Peyer's patch (tissue), 4 donors: ENCODE results near the gene WNT8A. TPM values are rescaled to one million over a fixed set of nuclear protein-coding genes. Genes with fewer than 3 reads are reported as not detected.

Experiments
- DNase-seq, 3 donors: peaks; one replicate each; pipeline ENCODE4 v3.0.0-alpha.2; 2017 to 2019
- H3K27ac ChIP-seq, 4 donors: fragments of 200-600 bp; sonication (generic); one replicate each; pipeline ENCODE4 v1.5.1; 2016 to 2019
- H3K27me3 ChIP-seq, 2 donors: fragments of 200-600 bp; sonication (generic); one replicate each; pipeline ENCODE4 v1.5.1; 2019
- H3K36me3 ChIP-seq, 3 donors: fragments of 200-600 bp; sonication (generic); one replicate each; pipeline ENCODE4 v1.5.1; 2016 to 2019
- H3K4me1 ChIP-seq, 4 donors: fragments of 200-600 bp; sonication (generic); one replicate each; pipeline ENCODE4 v1.5.1; 2016 to 2019
- H3K4me3 ChIP-seq, 4 donors: fragments of 200-600 bp; sonication (generic); 1 replicate in 3 of 4; 2 replicates in 1 of 4; pipeline ENCODE4 v1.5.1; 2016 to 2019; ENCODE audit warnings: mild to moderate bottlenecking in 1 of 4
- H3K9me3 ChIP-seq, 4 donors: fragments of 200-600 bp; sonication (generic); one replicate each; pipeline ENCODE4 v1.5.1; 2016 to 2019; ENCODE audit warnings: mild to moderate bottlenecking in 1 of 4
- CTCF ChIP-seq, 6 experiments: fragments of 450-650 bp in 4 of 6; fragments of 200-600 bp in 2 of 6; sonication (generic) in 1 of 6; IDR thresholded peaks; one replicate each; pipeline ENCODE4 v1.5.1; 2017 to 2019; ENCODE audit warnings: antibody characterized with exemption in 6 of 6, mild to moderate bottlenecking in 3 of 6, moderate library complexity in 1 of 6
- POLR2A ChIP-seq, 2 donors: fragments of 450-650 bp; IDR thresholded peaks; one replicate each; pipeline ENCODE4 v1.5.1; 2017; ENCODE audit warnings: antibody characterized with exemption in 2 of 2, mild to moderate bottlenecking in 2 of 2, moderate library complexity in 2 of 2
- total RNA-seq, 4 donors: library from RNA; depleted of rRNA; stranded (reverse); fragments of >200 nt; gene quantifications; one replicate each; pipeline ENCODE4 v1.1.0, GENCODE V29; 2016

Gene WNT8A
- total RNA-seq, 4 donors from 2014 or later = not detected

- H3K9me3 ChIP-seq = no peaks in the 10 kb centered on the region
- no peaks in the 10 kb centered on the region for H3K27me3 ChIP-seq
- H3K4me3 ChIP-seq = no peak overlapping the region
- DNase-seq = no peak
- no peak for TF ChIP-seq CTCF (IDR thresholded peaks at IDR 0.05)
- no peak for TF ChIP-seq POLR2A (IDR thresholded peaks at IDR 0.05)
- no peak overlapping the region for H3K27ac ChIP-seq
- H3K36me3 ChIP-seq = no peaks in the 10 kb centered on the region
- no peaks in the 10 kb centered on the region for H3K4me1 ChIP-seq
Measured at GRCh38 chr5:138115254-138115653, 31.4 kb downstream of the WNT8A start.

GRCh38 chr5:138128334-138128733 is 44.5 kb downstream of the WNT8A start:
- Histone ChIP-seq H3K4me1 (no peaks in the 10 kb centered on the region), H3K9me3 (no peaks in the 10 kb centered on the region), H3K27me3 (no peaks in the 10 kb centered on the region), H3K4me3 (no peak overlapping the region), H3K27ac (no peak overlapping the region), H3K36me3 (no peaks in the 10 kb centered on the region)
- TF ChIP-seq CTCF (IDR thresholded peaks at IDR 0.05) (no peak), POLR2A (IDR thresholded peaks at IDR 0.05) (no peak)
- no peak for DNase-seq

- no peaks in the 10 kb centered on the region for H3K27me3 ChIP-seq
- no peaks in the 10 kb centered on the region for H3K4me1 ChIP-seq
- no peaks in the 10 kb centered on the region for H3K36me3 ChIP-seq
- no peak overlapping the region for H3K27ac ChIP-seq
- no peaks in the 10 kb centered on the region for H3K9me3 ChIP-seq
- no peak for TF ChIP-seq POLR2A (IDR thresholded peaks at IDR 0.05)
- no peak for TF ChIP-seq CTCF (IDR thresholded peaks at IDR 0.05)
- no peak overlapping the region for H3K4me3 ChIP-seq
- no peak for DNase-seq
Measured at GRCh38 chr5:138129347-138129746, 45.5 kb downstream of the WNT8A start.

- H3K27me3 ChIP-seq = no peaks in the 10 kb centered on the region
- TF ChIP-seq POLR2A (IDR thresholded peaks at IDR 0.05) = no peak
- TF ChIP-seq CTCF (IDR thresholded peaks at IDR 0.05) = no peak
- H3K4me3 ChIP-seq = peak overlapping the region in 1 of 4 donors; percentile 26
- no peaks in the 10 kb centered on the region for H3K9me3 ChIP-seq
- no peaks in the 10 kb centered on the region for H3K4me1 ChIP-seq
- DNase-seq = no peak
- no peaks in the 10 kb centered on the region for H3K36me3 ChIP-seq
- no peak overlapping the region for H3K27ac ChIP-seq
Measured at GRCh38 chr5:138132543-138132942, 48.7 kb downstream of the WNT8A start.

- Histone ChIP-seq H3K9me3 (no peaks in the 10 kb centered on the region), H3K27me3 (no peaks in the 10 kb centered on the region), H3K27ac (no peak within 1 kb of the TSS), H3K4me1 (peaks cover 0 to 7% (median 0%) of the 10 kb centered on the region in 4 donors), H3K4me3 (peak within 1 kb of the TSS; percentile 13 to 53 (median 38)), H3K36me3 (no peaks in the 10 kb centered on the region)
- DNase-seq = peak; percentile 35 to 62 (median 54)
- TF ChIP-seq CTCF (IDR thresholded peaks at IDR 0.05) = no peak
- TF ChIP-seq POLR2A (IDR thresholded peaks at IDR 0.05) = no peak
Measured at GRCh38 chr5:138138949-138139780, 55.3 kb downstream of the WNT8A start, which contains the start of gene NME5. TSS of gene NME5 (minus strand) at chr5:138139428. CDS start at chr5:138138780, 648 bp downstream.
